ENCODE measurements around the gene POFUT2.

GRCh38 chr21:45327441-45328197, 39.9 kb upstream of the POFUT2 start:
- TF ChIP-seq, protein P1, sequence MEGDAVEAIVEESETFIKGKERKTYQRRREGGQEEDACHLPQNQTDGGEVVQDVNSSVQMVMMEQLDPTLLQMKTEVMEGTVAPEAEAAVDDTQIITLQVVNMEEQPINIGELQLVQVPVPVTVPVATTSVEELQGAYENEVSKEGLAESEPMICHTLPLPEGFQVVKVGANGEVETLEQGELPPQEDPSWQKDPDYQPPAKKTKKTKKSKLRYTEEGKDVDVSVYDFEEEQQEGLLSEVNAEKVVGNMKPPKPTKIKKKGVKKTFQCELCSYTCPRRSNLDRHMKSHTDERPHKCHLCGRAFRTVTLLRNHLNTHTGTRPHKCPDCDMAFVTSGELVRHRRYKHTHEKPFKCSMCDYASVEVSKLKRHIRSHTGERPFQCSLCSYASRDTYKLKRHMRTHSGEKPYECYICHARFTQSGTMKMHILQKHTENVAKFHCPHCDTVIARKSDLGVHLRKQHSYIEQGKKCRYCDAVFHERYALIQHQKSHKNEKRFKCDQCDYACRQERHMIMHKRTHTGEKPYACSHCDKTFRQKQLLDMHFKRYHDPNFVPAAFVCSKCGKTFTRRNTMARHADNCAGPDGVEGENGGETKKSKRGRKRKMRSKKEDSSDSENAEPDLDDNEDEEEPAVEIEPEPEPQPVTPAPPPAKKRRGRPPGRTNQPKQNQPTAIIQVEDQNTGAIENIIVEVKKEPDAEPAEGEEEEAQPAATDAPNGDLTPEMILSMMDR (conservative IDR thresholded peaks at IDR 0.05; ENCODE audit: low read depth, low read length) = no peak
- TF ChIP-seq EZH2 (IDR thresholded peaks at IDR 0.05; ENCODE audit: low read length, unreplicated experiment) (no peak), EZH2phosphoT487 (IDR thresholded peaks at IDR 0.05; ENCODE audit: borderline replicate concordance, low read length) (no peak)

Measured in PC-3 (cell line).